GM12878 (cell line): ENCODE results near the gene ERG. TPM values are rescaled to one million over a fixed set of nuclear protein-coding genes. Genes with fewer than 3 reads are reported as not detected.

Experiments
- ATAC-seq: fragments of 200-7000 bp; cut with Tn5 transposase; 3 replicates; pipeline ENCODE4 v1.9.1; 2020; ENCODE audit warnings: mild to moderate bottlenecking, moderate library complexity
- BruUV-seq: library from RNA; stranded (reverse); fragments of 400-500 nt; replicated peaks from 2 replicates; lab custom pipeline; 2021; lab: Mats Ljungman, UMichigan
- CTCF ChIA-PET: fragments of 300-600 bp; sonication (Branson Sonifier 250); formaldehyde crosslinking; extraction: SDS; loops from one replicate; lab custom pipeline; 2021; ENCODE audit warnings: inconsistent platforms; lab: Yijun Ruan, JAX
- POLR2A ChIA-PET: fragments of 350-600 bp; formaldehyde crosslinking; extraction: SDS; loops from one replicate; lab custom pipeline; 2021; ENCODE audit warnings: inconsistent platforms; lab: Charles Lee
- RAD21 ChIA-PET: fragments of 300-600 bp; sonication (Branson Sonifier 250); formaldehyde crosslinking; loops from one replicate; lab custom pipeline; 2023; ENCODE audit warnings: antibody characterized with exemption; ENCODE audit not compliant: unreplicated experiment; lab: Charles Lee
- SMC1A ChIA-PET: fragments of 300-600 bp; sonication (Branson Sonifier 250); formaldehyde crosslinking; loops from one replicate; lab custom pipeline; 2023; ENCODE audit not compliant: unreplicated experiment, uncharacterized antibody; lab: Charles Lee
- DNase-seq: peaks from one replicate; pipeline ENCODE4 v3.0.0-alpha.2; 2011; ENCODE audit warnings: low read depth, low spot score
- FAIRE-seq: peaks from 3 replicates; lab custom pipeline; 2011; peaks lifted over from hg19 to GRCh38; lab: Jason Lieb, UNC
- H2AFZ ChIP-seq: 2 replicates; pipeline ENCODE4 v1.6.0; 2011; ENCODE audit warnings: low read depth, low read length, control low read depth; ENCODE audit not compliant: control insufficient read depth
- H3K27ac ChIP-seq: 2 replicates; pipeline ENCODE4 v1.5.1; 2011; ENCODE audit warnings: control low read depth; ENCODE audit not compliant: control insufficient read depth, insufficient read depth
- H3K27me3 ChIP-seq, 2 experiments: replicated peaks in 1 of 2; 2 replicates each; pipeline versions ENCODE4 v1.6.0 to v1.6.1; 2011; ENCODE audit warnings: low read length in 1 of 2; ENCODE audit not compliant: control insufficient read depth in 2 of 2, insufficient read depth in 2 of 2
- H3K36me3 ChIP-seq, 2 experiments: 2 replicates each; pipeline ENCODE4 v1.5.1; 2011; ENCODE audit warnings: low read length in 1 of 2; ENCODE audit not compliant: control insufficient read depth in 2 of 2, insufficient read depth in 2 of 2
- H3K4me1 ChIP-seq: 2 replicates; pipeline ENCODE4 v1.6.1; 2011; ENCODE audit warnings: mild to moderate bottlenecking, low read length, moderate library complexity, mixed read lengths; ENCODE audit not compliant: control insufficient read depth, insufficient read depth
- H3K4me2 ChIP-seq: 2 replicates; pipeline ENCODE4 v1.6.0; 2011; ENCODE audit warnings: control low read depth; ENCODE audit not compliant: control insufficient read depth, insufficient read depth
- H3K4me3 ChIP-seq: fragments of 200-600 bp; sonication (generic); 2 replicates; pipeline ENCODE4 v1.5.1; 2016
- H3K79me2 ChIP-seq: 2 replicates; pipeline ENCODE4 v1.6.0; 2011; ENCODE audit warnings: low read length; ENCODE audit not compliant: control insufficient read depth, insufficient read depth
- H3K9ac ChIP-seq: 2 replicates; pipeline ENCODE4 v1.8.0; 2011; ENCODE audit warnings: low read length, control low read depth, mixed read lengths; ENCODE audit not compliant: control insufficient read depth, insufficient read depth
- H3K9me3 ChIP-seq: replicated peaks from 3 replicates; pipeline ENCODE4 v1.5.1; 2011; ENCODE audit warnings: mild to moderate bottlenecking, low read length; ENCODE audit not compliant: control insufficient read depth, insufficient read depth
- H4K20me1 ChIP-seq: 2 replicates; pipeline ENCODE4 v1.6.0; 2011; ENCODE audit not compliant: control insufficient read depth, insufficient read depth
- BACH1 ChIP-seq: fragments of 450-650 bp; IDR thresholded peaks from 2 replicates; pipeline ENCODE4 v1.6.1; 2017; ENCODE audit warnings: mild to moderate bottlenecking, borderline replicate concordance
- MTA2 ChIP-seq: fragments of 450-650 bp; IDR thresholded peaks from 2 replicates; pipeline ENCODE4 v1.6.1; 2016; ENCODE audit warnings: low read depth, mild to moderate bottlenecking, moderate library complexity
- WGBS: methylation state at CpG from one replicate; pipeline ENCODE4 v1.1.6; 2016; ENCODE audit warnings: low lambda C conversion rate; ENCODE audit not compliant: insufficient replicate concordance, insufficient coverage; ENCODE audit errors: missing lambda C conversion rate; 5-methylcytosine and 5-hydroxymethylcytosine counted together
- in situ Hi-C: fragments of 300-500 bp; cut with MboI; formaldehyde crosslinking; loops from 9 replicates; pipeline ENCODE4 v1.14.3; 2018; ENCODE audit warnings: mixed read lengths
- intact Hi-C: fragments of 100-400 bp; cut with micrococcal nuclease; formaldehyde crosslinking; loops from one replicate; pipeline ENCODE4 v1.14.2; 2022; ENCODE audit not compliant: unreplicated experiment
- polyA plus RNA-seq, 11 experiments: library from polyadenylated mRNA; depleted of rRNA in 4 of 11; unstranded in 6 of 11; stranded (reverse) in 5 of 11; fragments of >200 nt; fragmentation: Nextera tagmentation in 4 of 11; fragmentation: Illumina TruSeq in 1 of 11; extraction: Ambion mirVana in 4 of 11; extraction: Trizol in 1 of 11; gene quantifications; 1 replicate in 1 of 11; 2 replicates in 10 of 11; pipeline versions ENCODE4 v1.2.1 to v1.2.3, GENCODE V29; 2011 to 2016; ENCODE audit warnings: inconsistent platforms in 2 of 11, missing spikeins in 2 of 11, low read depth in 1 of 11
- total RNA-seq, 4 experiments: library from RNA; depleted of rRNA in 3 of 4; stranded (reverse); fragments of >200 nt in 3 of 4; fragmentation: Illumina TruSeq in 1 of 4; extraction: Trizol in 1 of 4; gene quantifications; 2 replicates each; pipeline versions ENCODE4 v1.2.1 to v1.2.3, GENCODE V29; 2013 to 2021
- TF ChIP-seq, protein P1 (sequence below): IDR thresholded peaks from 2 replicates; pipeline ENCODE4 v1.6.1; 2011; ENCODE audit warnings: borderline replicate concordance, low read depth, mild to moderate bottlenecking, moderate library complexity, low read length; ENCODE audit not compliant: insufficient read depth, poor library complexity, severe bottlenecking
- TF ChIP-seq, protein P2 (sequence below): fragments of 450-650 bp; IDR thresholded peaks from 2 replicates; pipeline ENCODE4 v1.6.1; 2014; ENCODE audit warnings: mild to moderate bottlenecking

The ERG gene
- total and polyA plus RNA-seq, 10 of the 15 experiments (the other 5 are each of a cell fraction or from before 2014, with no cell fraction given), result not detected

DNA sequence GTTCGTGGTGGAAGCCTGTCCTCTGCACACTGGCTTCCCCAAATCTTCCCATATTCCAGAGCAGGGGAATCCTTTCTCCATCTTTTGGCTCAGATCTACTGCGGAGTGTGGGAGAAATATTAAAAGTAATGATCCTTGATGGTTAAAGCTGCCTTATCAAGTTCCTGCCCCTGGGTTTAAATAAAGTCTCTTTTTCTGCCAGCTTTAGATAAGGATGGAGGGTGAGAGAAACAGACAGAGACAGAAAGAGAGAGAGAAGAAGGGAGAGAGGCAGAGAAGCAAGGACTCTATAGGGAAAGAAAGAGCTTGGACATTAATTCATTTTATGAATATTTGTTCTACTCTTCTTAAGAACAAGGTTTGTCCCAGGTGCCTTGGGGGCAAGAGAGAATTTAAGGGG, 143.5 kb downstream of the ERG start (continued):
- TF ChIP-seq, protein P1, sequence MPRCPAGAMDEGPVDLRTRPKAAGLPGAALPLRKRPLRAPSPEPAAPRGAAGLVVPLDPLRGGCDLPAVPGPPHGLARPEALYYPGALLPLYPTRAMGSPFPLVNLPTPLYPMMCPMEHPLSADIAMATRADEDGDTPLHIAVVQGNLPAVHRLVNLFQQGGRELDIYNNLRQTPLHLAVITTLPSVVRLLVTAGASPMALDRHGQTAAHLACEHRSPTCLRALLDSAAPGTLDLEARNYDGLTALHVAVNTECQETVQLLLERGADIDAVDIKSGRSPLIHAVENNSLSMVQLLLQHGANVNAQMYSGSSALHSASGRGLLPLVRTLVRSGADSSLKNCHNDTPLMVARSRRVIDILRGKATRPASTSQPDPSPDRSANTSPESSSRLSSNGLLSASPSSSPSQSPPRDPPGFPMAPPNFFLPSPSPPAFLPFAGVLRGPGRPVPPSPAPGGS, result no peak
- TF ChIP-seq BACH1 (no peak), MTA2 (no peak)

DNA sequence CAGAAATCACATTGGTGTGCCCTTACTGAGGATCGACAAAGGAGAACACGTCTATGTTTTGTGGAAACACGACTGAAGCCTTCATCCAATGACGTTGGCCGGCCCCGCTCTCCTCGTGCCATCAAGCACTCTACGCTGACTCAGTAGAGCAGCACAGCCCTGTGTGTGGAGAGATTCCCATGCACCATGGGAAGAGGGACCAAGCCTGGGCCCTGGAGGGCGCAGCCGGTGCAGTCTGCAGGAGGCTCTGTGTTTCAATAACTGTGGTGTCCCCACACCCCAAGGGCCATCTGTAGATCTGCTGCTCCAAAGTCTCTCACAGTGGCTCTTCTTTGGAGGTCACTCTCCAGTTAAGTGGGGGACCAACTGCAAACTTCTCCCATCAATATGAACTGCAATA, 144.0 kb downstream of the ERG start:
- Histone ChIP-seq H3K4me3 (no peak overlapping the region), H2AFZ (no peak overlapping the region), H3K27me3 (no peaks in the 10 kb centered on the region), H3K27ac (no peak overlapping the region), H3K9me3 (no peaks in the 10 kb centered on the region; the same call in 2 of the 3 replicates), H3K36me3 (no peaks in the 10 kb centered on the region), H3K9ac (no peak overlapping the region), H3K79me2 (no peaks in the 10 kb centered on the region), H3K4me1 (no peaks in the 10 kb centered on the region; the same call in 1 of the 2 replicates), H3K4me2 (no peak overlapping the region), H4K20me1 (no peaks in the 10 kb centered on the region)
- TF ChIP-seq, protein P2, sequence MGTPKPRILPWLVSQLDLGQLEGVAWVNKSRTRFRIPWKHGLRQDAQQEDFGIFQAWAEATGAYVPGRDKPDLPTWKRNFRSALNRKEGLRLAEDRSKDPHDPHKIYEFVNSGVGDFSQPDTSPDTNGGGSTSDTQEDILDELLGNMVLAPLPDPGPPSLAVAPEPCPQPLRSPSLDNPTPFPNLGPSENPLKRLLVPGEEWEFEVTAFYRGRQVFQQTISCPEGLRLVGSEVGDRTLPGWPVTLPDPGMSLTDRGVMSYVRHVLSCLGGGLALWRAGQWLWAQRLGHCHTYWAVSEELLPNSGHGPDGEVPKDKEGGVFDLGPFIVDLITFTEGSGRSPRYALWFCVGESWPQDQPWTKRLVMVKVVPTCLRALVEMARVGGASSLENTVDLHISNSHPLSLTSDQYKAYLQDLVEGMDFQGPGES, result no peak
- intact Hi-C loops, result loop anchor here (5.0 kb wide), 1 partner anchor 87 kb away; no protein-coding TSS in a partner anchor
- in situ Hi-C loops, result loop anchor here (5.0 kb wide), 3 partner anchors 142 to 647 kb away; no protein-coding TSS in a partner anchor
- CTCF ChIA-PET, result interaction anchor here (0.9 to 9.1 kb wide), 8 partner anchors 74 to 643 kb away, joined by 3 to 195 read pairs (median 11); no protein-coding TSS in a partner anchor
- SMC1A ChIA-PET, result interaction anchor here (1.4 to 4.9 kb wide), 7 partner anchors 118 to 196 kb away, joined by 4 to 90 read pairs (median 18); no protein-coding TSS in a partner anchor
- no peak for DNase-seq
- POLR2A ChIA-PET, result no interaction called here
- no peak for FAIRE-seq
- ATAC-seq, result no peak
- WGBS, result 40% methylated on average over 10 of the region's 10 CpGs
- RAD21 ChIA-PET, result interaction anchor here (1.4 to 7.4 kb wide), 3 partner anchors 136 to 195 kb away, joined by 6 to 110 read pairs (median 63); no protein-coding TSS in a partner anchor
- BruUV-seq, result no TSS peak
